ENCODE data around the gene GRIK4. TPM values are rescaled to one million over a fixed set of nuclear protein-coding genes. Genes with fewer than 3 reads are reported as not detected.

GRIK4 gene, protein sequence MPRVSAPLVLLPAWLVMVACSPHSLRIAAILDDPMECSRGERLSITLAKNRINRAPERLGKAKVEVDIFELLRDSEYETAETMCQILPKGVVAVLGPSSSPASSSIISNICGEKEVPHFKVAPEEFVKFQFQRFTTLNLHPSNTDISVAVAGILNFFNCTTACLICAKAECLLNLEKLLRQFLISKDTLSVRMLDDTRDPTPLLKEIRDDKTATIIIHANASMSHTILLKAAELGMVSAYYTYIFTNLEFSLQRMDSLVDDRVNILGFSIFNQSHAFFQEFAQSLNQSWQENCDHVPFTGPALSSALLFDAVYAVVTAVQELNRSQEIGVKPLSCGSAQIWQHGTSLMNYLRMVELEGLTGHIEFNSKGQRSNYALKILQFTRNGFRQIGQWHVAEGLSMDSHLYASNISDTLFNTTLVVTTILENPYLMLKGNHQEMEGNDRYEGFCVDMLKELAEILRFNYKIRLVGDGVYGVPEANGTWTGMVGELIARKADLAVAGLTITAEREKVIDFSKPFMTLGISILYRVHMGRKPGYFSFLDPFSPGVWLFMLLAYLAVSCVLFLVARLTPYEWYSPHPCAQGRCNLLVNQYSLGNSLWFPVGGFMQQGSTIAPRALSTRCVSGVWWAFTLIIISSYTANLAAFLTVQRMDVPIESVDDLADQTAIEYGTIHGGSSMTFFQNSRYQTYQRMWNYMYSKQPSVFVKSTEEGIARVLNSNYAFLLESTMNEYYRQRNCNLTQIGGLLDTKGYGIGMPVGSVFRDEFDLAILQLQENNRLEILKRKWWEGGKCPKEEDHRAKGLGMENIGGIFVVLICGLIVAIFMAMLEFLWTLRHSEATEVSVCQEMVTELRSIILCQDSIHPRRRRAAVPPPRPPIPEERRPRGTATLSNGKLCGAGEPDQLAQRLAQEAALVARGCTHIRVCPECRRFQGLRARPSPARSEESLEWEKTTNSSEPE
- total RNA-seq (2012; rRNA removed), result under 0.01 and 0.18 TPM in 2 replicates
- polyA plus RNA-seq (2012; rRNA removed), result 0.29 and 0.38 TPM in 2 replicates
- 0.25 and 0.36 TPM in 2 replicates for polyA plus RNA-seq (2012; cell fraction: cytosol; rRNA removed)
- polyA plus RNA-seq (2012; cell fraction: nucleus; rRNA removed; ENCODE audit: low replicate concordance), result 0.39 and 0.41 TPM in 2 replicates
- Bru-seq, nascent RNA, result percentile 43 among the genes with signal in this experiment
- percentile 39 among the genes with signal in this experiment for BruChase-seq, experiment 1, labeled RNA remaining after a 6-hour chase
- percentile 47 among the genes with signal in this experiment for BruChase-seq, experiment 2, labeled RNA remaining after a 2-hour chase
- long read RNA-seq, partial matches to known transcripts, result 0 of 2 reads
- long read RNA-seq, other reads (novel, unspliced or antisense), result 2 of 2 reads

DNA sequence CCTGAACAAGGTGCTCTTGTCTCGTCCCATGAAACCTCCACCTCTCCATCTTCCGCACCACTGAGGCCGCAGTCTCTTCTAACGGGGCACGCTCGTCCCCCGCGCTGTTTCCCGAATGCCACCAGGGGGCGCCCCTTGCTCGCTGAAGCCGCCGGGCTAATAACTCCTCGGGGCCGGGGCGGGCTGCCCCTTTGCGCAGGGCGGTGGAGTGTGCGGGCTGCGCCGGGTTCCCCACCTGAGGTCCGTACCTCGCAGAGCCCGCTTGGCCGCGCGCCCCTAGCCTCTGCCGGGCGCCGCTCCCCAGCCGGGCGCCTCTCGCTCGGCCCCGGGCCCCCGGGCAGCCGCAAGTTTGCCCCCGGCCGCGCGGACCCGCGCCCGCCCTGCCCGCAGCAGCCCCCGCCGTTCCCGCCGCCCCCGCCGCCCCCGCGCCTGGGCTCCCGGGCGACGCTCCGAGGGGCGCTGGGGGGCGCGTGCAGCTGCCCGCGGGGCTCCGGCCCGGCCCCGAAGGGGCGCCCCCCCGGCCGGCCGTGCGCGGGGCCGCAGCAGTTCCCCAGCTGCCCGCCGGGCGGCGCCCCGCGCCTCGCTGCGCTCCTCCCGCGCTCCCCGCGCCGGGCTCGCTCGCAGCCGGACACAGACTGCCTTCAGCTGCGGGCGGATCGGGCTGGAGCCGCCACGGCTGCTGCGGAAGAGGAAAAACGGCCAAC lies at the start of gene GRIK4:
Gene GRIK4 (plus strand): TSS at position 633 of the 704 bp plus-strand sequence. CDS start 148,571 bp downstream, outside the sequence.
- Histone ChIP-seq H4K8ac (ENCODE audit: low read depth in 2 of 2, low read length in 2 of 2) (no peak within 1 kb of the TSS), H4K20me1 (ENCODE audit: insufficient read depth, low read length) (no peaks in the 10 kb centered on the region), H3K79me1 (ENCODE audit: low read depth in 1 of 2, low read length in 2 of 2) (no peaks in the 10 kb centered on the region), H2BK15ac (ENCODE audit: low read depth, low read length) (no peak within 1 kb of the TSS), H3K9me1 (ENCODE audit: insufficient read depth, low read length) (0 out of 2 replicates have a peak, but pooled peaks cover 1% of the 10 kb centered on the region), H3K56ac (ENCODE audit: extremely low read depth, insufficient read depth, low read length) (no peak within 1 kb of the TSS), H3K27ac (ENCODE audit: insufficient read depth, low read length) (no peak within 1 kb of the TSS), H3K36me3 (ENCODE audit: control insufficient read depth, insufficient read depth, low read length) (no peaks in the 10 kb centered on the region), H3K4me2 (ENCODE audit: low read depth, low read length) (peak within 1 kb of the TSS; percentile 92), H2AFZ (replicated peaks; ENCODE audit: low read length, poor library complexity) (peak within 1 kb of the TSS; percentile 88), H2BK5ac (ENCODE audit: low read depth, low read length, poor library complexity, severe bottlenecking) (no peak within 1 kb of the TSS), H2BK20ac (ENCODE audit: low read depth, low read length) (no peak within 1 kb of the TSS), H3K9me3 (ENCODE audit: control insufficient read depth, insufficient read depth, low read length) (no peaks in the 10 kb centered on the region), H3K18ac (ENCODE audit: low read depth, low read length) (no peak within 1 kb of the TSS; the same call in 1 of the 2 replicates), H2BK120ac (ENCODE audit: low read depth, low read length) (no peak within 1 kb of the TSS), H3K4me1 (ENCODE audit: control insufficient read depth, insufficient read depth, low read length) (peaks cover 2% of the 10 kb centered on the region; the same call in 1 of the 2 replicates), H3K14ac (replicated peaks; ENCODE audit: low read depth, low read length) (no peak within 1 kb of the TSS), H4K91ac (ENCODE audit: insufficient read depth, low read depth, low read length) (no peak within 1 kb of the TSS), H2AK5ac (ENCODE audit: low read depth, low read length) (no peak within 1 kb of the TSS), H3K4me3 (ENCODE audit: insufficient read depth, low read depth, low read length) (peak within 1 kb of the TSS; percentile 47), H3K23ac (ENCODE audit: low read depth, low read length) (no peak within 1 kb of the TSS), H4K5ac (ENCODE audit: low read depth, low read length) (no peak within 1 kb of the TSS), H3K9ac (ENCODE audit: low read depth, low read length) (peak within 1 kb of the TSS; percentile 67; the same call in 1 of the 2 replicates), H3K4ac (ENCODE audit: low read depth, low read length) (no peak within 1 kb of the TSS), H3K27me3 (ENCODE audit: control insufficient read depth, insufficient read depth, low read length) (peaks cover 4% of the 10 kb centered on the region), H2AK9ac (replicated peaks; ENCODE audit: low read depth, low read length, poor library complexity) (no peak within 1 kb of the TSS)
- peak; percentile 57 for DNase-seq
- dilution Hi-C loops (cut with HindIII; ENCODE audit: low sequenced_read_pairs, unreplicated experiment) (no loop called here), intact Hi-C loops (cut with micrococcal nuclease) (loop anchor here (1.0 to 10.0 kb wide), 8 partner anchors 174 to 1080 kb away; no protein-coding TSS in a partner anchor), in situ Hi-C loops (cut with MboI; ENCODE audit: low sequenced_read_pairs) (loop anchor here (5.0 kb wide), 2 partner anchors 176 to 291 kb away; no protein-coding TSS in a partner anchor)
- 1% methylated on average over 33 of the region's 95 CpGs; no CpG with 5 or more reads in 1 of the 2 experiments for WGBS, 2 experiments (ENCODE audit: extremely low coverage in 2 of 2, insufficient read length in 1 of 2)
- TF ChIP-seq MAZ (IDR thresholded peaks at IDR 0.05; ENCODE audit: borderline replicate concordance, low read depth, low read length) (peak; percentile 86; the same call in 1 of the 2 replicates), RAD21 (IDR thresholded peaks at IDR 0.05; ENCODE audit: low read length) (peak; percentile 97), FOS (IDR thresholded peaks at IDR 0.05; ENCODE audit: low read depth, low read length) (no peak), MXI1 (IDR thresholded peaks at IDR 0.05; ENCODE audit: borderline replicate concordance, low read depth, low read length) (no peak), SMC3 (IDR thresholded peaks at IDR 0.05; ENCODE audit: low read depth, low read length) (peak; percentile 95)
- TF ChIP-seq, protein P1, sequence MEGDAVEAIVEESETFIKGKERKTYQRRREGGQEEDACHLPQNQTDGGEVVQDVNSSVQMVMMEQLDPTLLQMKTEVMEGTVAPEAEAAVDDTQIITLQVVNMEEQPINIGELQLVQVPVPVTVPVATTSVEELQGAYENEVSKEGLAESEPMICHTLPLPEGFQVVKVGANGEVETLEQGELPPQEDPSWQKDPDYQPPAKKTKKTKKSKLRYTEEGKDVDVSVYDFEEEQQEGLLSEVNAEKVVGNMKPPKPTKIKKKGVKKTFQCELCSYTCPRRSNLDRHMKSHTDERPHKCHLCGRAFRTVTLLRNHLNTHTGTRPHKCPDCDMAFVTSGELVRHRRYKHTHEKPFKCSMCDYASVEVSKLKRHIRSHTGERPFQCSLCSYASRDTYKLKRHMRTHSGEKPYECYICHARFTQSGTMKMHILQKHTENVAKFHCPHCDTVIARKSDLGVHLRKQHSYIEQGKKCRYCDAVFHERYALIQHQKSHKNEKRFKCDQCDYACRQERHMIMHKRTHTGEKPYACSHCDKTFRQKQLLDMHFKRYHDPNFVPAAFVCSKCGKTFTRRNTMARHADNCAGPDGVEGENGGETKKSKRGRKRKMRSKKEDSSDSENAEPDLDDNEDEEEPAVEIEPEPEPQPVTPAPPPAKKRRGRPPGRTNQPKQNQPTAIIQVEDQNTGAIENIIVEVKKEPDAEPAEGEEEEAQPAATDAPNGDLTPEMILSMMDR (conservative IDR thresholded peaks at IDR 0.05; ENCODE audit: low read depth, low read length), result peak; percentile 97
- CTCF ChIA-PET, result interaction anchor here (0.5 to 2.3 kb wide), 11 partner anchors 10 to 601 kb away, joined by 3 to 22 read pairs (median 3); no protein-coding TSS in a partner anchor
- POLR2A ChIA-PET (ENCODE audit: unreplicated experiment), result no interaction called here
- peak; percentile 94 for ATAC-seq (ENCODE audit: low read depth)
- BruUV-seq (replicated peaks), result no TSS peak
